ENCODE measurements around the gene PRR13.

Gene PRR13

GRCh38 chr12:53493610-53494391 lies 52.3 kb downstream of the PRR13 start:
- no peak for DNase-seq (ENCODE audit: low read depth in 2 of 2)
